SK-N-SH treated with all-trans-retinoic acid at 6 μM for 48 hours (cell line): ENCODE data around the gene VPS39.

Experiments used
- ATAC-seq: fragments of 200-7000 bp; cut with Tn5 transposase; 3 replicates; pipeline ENCODE4 v1.9.1; 2020; ENCODE audit warnings: mild to moderate bottlenecking, moderate library complexity
- ARNTL ChIP-seq: fragments of 450-650 bp; formaldehyde crosslinking; IDR thresholded peaks from 2 replicates; pipeline ENCODE4 v1.5.0; 2020; ENCODE audit warnings: low read depth, mild to moderate bottlenecking, moderate library complexity, borderline replicate concordance
- CREB5 ChIP-seq: fragments of 250-450 bp; sonication (Bioruptor Pico); IDR thresholded peaks from 2 replicates; pipeline ENCODE4 v1.5.1; 2020; ENCODE audit warnings: low read depth, mild to moderate bottlenecking, moderate library complexity
- CSRNP3 ChIP-seq: fragments of 250-450 bp; sonication (Bioruptor Pico); IDR thresholded peaks from 2 replicates; pipeline ENCODE4 v1.5.1; 2021; ENCODE audit warnings: mild to moderate bottlenecking, moderate library complexity
- GLIS3 ChIP-seq: fragments of 250-450 bp; sonication (Bioruptor Pico); IDR thresholded peaks from 2 replicates; pipeline ENCODE4 v1.5.0; 2020; ENCODE audit warnings: mild to moderate bottlenecking, moderate library complexity
- OSR1 ChIP-seq: fragments of 250-450 bp; sonication (Bioruptor Pico); IDR thresholded peaks from 2 replicates; pipeline ENCODE4 v1.8.0; 2022; ENCODE audit warnings: moderate library complexity, mild to moderate bottlenecking, inconsistent platforms
- PATZ1 ChIP-seq: fragments of 250-450 bp; sonication (Bioruptor Pico); IDR thresholded peaks from 2 replicates; pipeline ENCODE4 v1.8.0; 2020; ENCODE audit warnings: mild to moderate bottlenecking, moderate library complexity, borderline replicate concordance
- POU6F1 ChIP-seq: fragments of 250-450 bp; sonication (Bioruptor Pico); IDR thresholded peaks from 2 replicates; pipeline ENCODE4 v1.8.0; 2021; ENCODE audit warnings: low read depth, mild to moderate bottlenecking, moderate library complexity, borderline replicate concordance
- PPARA ChIP-seq: fragments of 250-450 bp; sonication (Bioruptor Pico); IDR thresholded peaks from 2 replicates; pipeline ENCODE4 v1.5.0; 2020; ENCODE audit warnings: mild to moderate bottlenecking, borderline replicate concordance
- RARB ChIP-seq: fragments of 250-450 bp; sonication (Bioruptor Pico); IDR thresholded peaks from 2 replicates; pipeline ENCODE4 v1.8.0; 2021; ENCODE audit warnings: mild to moderate bottlenecking, moderate library complexity
- SNAI2 ChIP-seq: fragments of 250-450 bp; sonication (Bioruptor Pico); IDR thresholded peaks from 2 replicates; pipeline ENCODE4 v1.5.0; 2020; ENCODE audit warnings: mild to moderate bottlenecking, moderate library complexity
- TCF4 ChIP-seq: fragments of 250-450 bp; sonication (Bioruptor Pico); IDR thresholded peaks from 2 replicates; pipeline ENCODE4 v1.8.0; 2021; ENCODE audit warnings: mild to moderate bottlenecking, moderate library complexity, borderline replicate concordance
- TOX ChIP-seq: fragments of 250-450 bp; sonication (Bioruptor Pico); IDR thresholded peaks from 2 replicates; pipeline ENCODE4 v1.8.0; 2021; ENCODE audit warnings: mild to moderate bottlenecking, moderate library complexity, borderline replicate concordance
- TSHZ2 ChIP-seq: fragments of 250-450 bp; sonication (Bioruptor Pico); IDR thresholded peaks from 2 replicates; pipeline ENCODE4 v1.5.0; 2020; ENCODE audit warnings: mild to moderate bottlenecking, moderate library complexity
- ZC3H10 ChIP-seq: fragments of 250-450 bp; sonication (Bioruptor Pico); IDR thresholded peaks from 2 replicates; pipeline ENCODE4 v1.5.1; 2021; ENCODE audit warnings: mild to moderate bottlenecking, moderate library complexity
- ZFP3 ChIP-seq: fragments of 250-450 bp; sonication (Bioruptor Pico); IDR thresholded peaks from 2 replicates; pipeline ENCODE4 v1.5.0; 2020; ENCODE audit warnings: mild to moderate bottlenecking, moderate library complexity
- ZFP30 ChIP-seq: fragments of 450-650 bp; formaldehyde crosslinking; IDR thresholded peaks from 2 replicates; pipeline ENCODE4 v1.5.0; 2022; ENCODE audit warnings: mild to moderate bottlenecking, moderate library complexity
- ZNF565 ChIP-seq: fragments of 450-650 bp; formaldehyde crosslinking; conservative IDR thresholded peaks from 2 replicates; pipeline ENCODE4 v1.5.0; 2020; ENCODE audit warnings: low read depth, mild to moderate bottlenecking, moderate library complexity
- ZNF70 ChIP-seq: fragments of 450-650 bp; formaldehyde crosslinking; IDR thresholded peaks from 2 replicates; pipeline ENCODE4 v1.5.0; 2020; ENCODE audit warnings: mild to moderate bottlenecking, moderate library complexity
- ZNF8 ChIP-seq: fragments of 450-650 bp; formaldehyde crosslinking; IDR thresholded peaks from 2 replicates; pipeline ENCODE4 v1.5.0; 2020; ENCODE audit warnings: mild to moderate bottlenecking, moderate library complexity

The VPS39 gene

GRCh38 chr15:42118650-42119445 lies 89.3 kb downstream of the VPS39 start:
- ATAC-seq = no peak

GRCh38 chr15:42111924-42112323 lies 96.2 kb downstream of the VPS39 start:
- TF ChIP-seq OSR1 (CRISPR knock-in tag) (no peak), ARNTL (CRISPR knock-in tag) (no peak), ZNF8 (CRISPR knock-in tag) (no peak), ZFP30 (CRISPR knock-in tag) (no peak), PPARA (CRISPR knock-in tag) (no peak), POU6F1 (CRISPR knock-in tag) (no peak), RARB (CRISPR knock-in tag) (no peak), ZNF70 (no peak), ZNF565 (CRISPR knock-in tag) (no peak), ZC3H10 (CRISPR knock-in tag) (no peak), CSRNP3 (CRISPR knock-in tag) (no peak), CREB5 (no peak), PATZ1 (CRISPR knock-in tag) (no peak), ZFP3 (no peak), TCF4 (CRISPR knock-in tag) (no peak), TSHZ2 (CRISPR knock-in tag) (no peak), GLIS3 (CRISPR knock-in tag) (no peak), TOX (no peak), SNAI2 (CRISPR knock-in tag) (no peak)
- no peak for ATAC-seq

More at GRCh38 chr15:42118650-42119445, 89.3 kb downstream of the VPS39 start:
- no peak for TF ChIP-seq TSHZ2 (CRISPR knock-in tag)
- no peak for TF ChIP-seq TOX
